ENCODE measurements around the gene SLC22A1.

- TF ChIP-seq CTCF (conservative IDR thresholded peaks at IDR 0.05; ENCODE audit: low read depth, low read length), result no peak
- no peak for TF ChIP-seq RAD21 (IDR thresholded peaks at IDR 0.05; ENCODE audit: low read length)
- TF ChIP-seq MXI1 (IDR thresholded peaks at IDR 0.05; ENCODE audit: borderline replicate concordance, low read depth, low read length), result no peak
- no peak for TF ChIP-seq POLR2A (IDR thresholded peaks at IDR 0.05; ENCODE audit: low read depth, low read length)
- no peak for TF ChIP-seq NFE2L2 (IDR thresholded peaks at IDR 0.05; ENCODE audit: low read depth, low read length)
- no peak for TF ChIP-seq CEBPB (IDR thresholded peaks at IDR 0.05; ENCODE audit: low read depth, low read length)
- TF ChIP-seq USF2 (IDR thresholded peaks at IDR 0.05; ENCODE audit: low read depth, low read length), result no peak
- no peak for TF ChIP-seq CHD1 (IDR thresholded peaks at IDR 0.05; ENCODE audit: low read depth, low read length)
- no peak for TF ChIP-seq ELK1 (IDR thresholded peaks at IDR 0.05; ENCODE audit: borderline replicate concordance, low read depth, low read length)
These were observed 9.8 kb upstream of the SLC22A1 start for GRCh38 chr6:160111806-160112205.
